ENCODE measurements around the gene DCAF11.
A peak's percentile ranks its signal among the peaks of the same experiment; 100 is the strongest.

Gene DCAF11

GRCh38 chr14:24160850-24161804 lies 46.5 kb downstream of the DCAF11 start, which contains the start of gene IRF9:
IRF9 (plus strand) TSS chr14:24161265; CDS start chr14:24162145, 880 bp downstream.
- DNase-seq (ENCODE audit: low read depth in 2 of 2), result peak; percentile 84 to 87

GRCh38 chr14:24162093-24162492 lies 47.5 kb downstream of the DCAF11 start:
- no peak for DNase-seq (ENCODE audit: low read depth in 2 of 2)

GRCh38 chr14:24164518-24164991 lies 50.0 kb downstream of the DCAF11 start:
- no peak for DNase-seq (ENCODE audit: low read depth in 2 of 2)

GRCh38 chr14:24165785-24166184 lies 51.2 kb downstream of the DCAF11 start:
- no peak for DNase-seq (ENCODE audit: low read depth in 2 of 2)

- no peak for DNase-seq (ENCODE audit: low read depth in 2 of 2)
These were observed 53.0 kb downstream of the DCAF11 start for GRCh38 chr14:24167469-24168114.

- DNase-seq (ENCODE audit: low read depth in 2 of 2), result peak; percentile 70 to 73
These were observed 57.1 kb downstream of the DCAF11 start, which contains the start of gene REC8 for GRCh38 chr14:24171422-24172260. REC8 (plus strand) TSS chr14:24172080; CDS start chr14:24172553, 473 bp downstream.

GRCh38 chr14:24172261-24172860 lies 57.8 kb downstream of the DCAF11 start:
- DNase-seq (ENCODE audit: low read depth in 2 of 2), result no peak

- no peak for DNase-seq (ENCODE audit: low read depth in 2 of 2)
These were observed 58.3 kb downstream of the DCAF11 start for GRCh38 chr14:24172871-24173281.

All from fibroblast of skin of left quadriceps (primary cell).